Panc1 (cell line): Measurements from ENCODE around the gene NCOA5. TPM values are rescaled to one million over a fixed set of nuclear protein-coding genes. Genes with fewer than 3 reads are reported as not detected.

Experiments
- ATAC-seq: fragments of 200-7000 bp; cut with Tn5 transposase; 2 replicates; pipeline ENCODE4 v1.9.1; 2020; ENCODE audit warnings: mild to moderate bottlenecking, moderate library complexity
- BruUV-seq: library from RNA; stranded (reverse); fragments of 400-500 nt; replicated peaks from 2 replicates; lab custom pipeline; 2021; lab: Mats Ljungman, UMichigan
- CTCF ChIA-PET: fragments of 300-600 bp; sonication (Branson Sonifier 250); formaldehyde crosslinking; loops from one replicate; lab custom pipeline; 2022; ENCODE audit warnings: antibody characterized with exemption; lab: Charles Lee
- POLR2A ChIA-PET: fragments of 300-600 bp; sonication (Branson Sonifier 250); formaldehyde crosslinking; loops from one replicate; lab custom pipeline; 2022; ENCODE audit warnings: antibody characterized with exemption; lab: Charles Lee
- DNase-seq: peaks from one replicate; pipeline ENCODE4 v3.0.0-alpha.2; 2010; ENCODE audit warnings: low read depth, low spot score
- H3K27ac ChIP-seq: 2 replicates; pipeline ENCODE4 v1.5.1; 2011; ENCODE audit warnings: mild to moderate bottlenecking, low read length, inconsistent platforms
- H3K27me3 ChIP-seq: fragments of 200-500 bp; sonication (Bioruptor generic); 2 replicates; pipeline ENCODE4 v1.6.0; 2014; ENCODE audit warnings: low read length, inconsistent platforms; ENCODE audit not compliant: control insufficient read depth, insufficient read depth
- H3K36me3 ChIP-seq: fragments of 200-500 bp; sonication (Bioruptor generic); 2 replicates; pipeline ENCODE4 v1.5.1; 2014; ENCODE audit warnings: inconsistent platforms, mild to moderate bottlenecking, low read length, moderate library complexity; ENCODE audit not compliant: control insufficient read depth, insufficient read depth
- H3K4me1 ChIP-seq: 2 replicates; pipeline ENCODE4 v1.5.1; 2011; ENCODE audit warnings: inconsistent platforms, mild to moderate bottlenecking, low read length, moderate library complexity; ENCODE audit not compliant: control insufficient read depth, insufficient read depth
- H3K4me3 ChIP-seq, 2 experiments: 2 replicates each; pipeline ENCODE4 v1.5.1; 2011 to 2012; ENCODE audit warnings: low read depth in 2 of 2, low read length in 2 of 2, mild to moderate bottlenecking in 2 of 2, inconsistent platforms in 1 of 2, moderate library complexity in 1 of 2
- H3K9me3 ChIP-seq: fragments of 200-500 bp; sonication (Bioruptor generic); 2 replicates; pipeline ENCODE4 v1.5.1; 2014; ENCODE audit warnings: low read depth, mild to moderate bottlenecking, inconsistent platforms, low read length, moderate library complexity; ENCODE audit not compliant: control insufficient read depth, insufficient read depth
- POLR2AphosphoS5 ChIP-seq: IDR thresholded peaks from 2 replicates; pipeline ENCODE4 v1.6.1; 2012; ENCODE audit warnings: mild to moderate bottlenecking, low read depth, low read length, moderate library complexity
- SIN3A ChIP-seq: IDR thresholded peaks from 2 replicates; pipeline ENCODE4 v1.6.1; 2012; ENCODE audit warnings: low read depth, mild to moderate bottlenecking, low read length, moderate library complexity, borderline replicate concordance; ENCODE audit not compliant: insufficient read depth
- TCF7L2 ChIP-seq: IDR thresholded peaks from 2 replicates; pipeline ENCODE4 v1.6.1; 2011; ENCODE audit warnings: mild to moderate bottlenecking, low read depth, low read length, inconsistent platforms
- in situ Hi-C: cut with HindIII; loops from 2 replicates; pipeline ENCODE4 v1.10.0; 2016; ENCODE audit warnings: low sequenced_read_pairs, low pct_unique_long_range_greater_than_20kb
- intact Hi-C: fragments of 100-400 bp; cut with micrococcal nuclease; formaldehyde crosslinking; loops from one replicate; pipeline ENCODE4 v1.10.0; 2022; ENCODE audit not compliant: unreplicated experiment
- total RNA-seq: library from RNA; stranded (reverse); gene quantifications from one replicate; pipeline ENCODE4 v1.2.1, GENCODE V29; 2021; ENCODE audit not compliant: unreplicated experiment
- TF ChIP-seq, protein P1 (sequence below): fragments of 450-650 bp; IDR thresholded peaks from 2 replicates; pipeline ENCODE4 v1.5.1; 2017; ENCODE audit warnings: mild to moderate bottlenecking
- TF ChIP-seq, protein P2 (sequence below), 2 experiments: IDR thresholded peaks; 2 replicates each; pipeline ENCODE4 v1.6.1; 2011 to 2012; ENCODE audit warnings: low read depth in 2 of 2, control low read depth in 1 of 2, low read length in 1 of 2, mild to moderate bottlenecking in 1 of 2, moderate library complexity in 1 of 2; ENCODE audit not compliant: insufficient read depth in 1 of 2

Gene NCOA5
- total RNA-seq, 1 experiment from 2014 or later = 30.6 TPM

DNA sequence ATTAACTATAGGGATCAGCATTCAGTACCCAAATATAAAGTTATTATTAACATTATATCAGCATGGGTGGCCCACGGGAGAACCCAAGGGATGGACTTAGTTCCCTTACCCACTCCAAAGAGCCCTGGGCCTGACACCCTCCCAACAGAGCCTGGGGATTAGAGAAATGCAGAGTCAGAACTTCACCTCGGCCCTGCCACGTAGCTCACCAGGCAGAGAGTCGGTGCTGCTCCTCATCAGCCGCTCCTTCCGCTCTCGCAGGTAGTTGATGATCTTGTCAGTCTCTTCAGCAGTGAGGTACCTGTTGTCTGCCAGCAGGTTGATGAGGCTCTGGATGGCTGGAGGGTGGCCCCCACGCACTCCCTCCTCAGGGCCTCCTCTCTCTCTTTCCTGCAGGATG lies 26.6 kb downstream of the NCOA5 start:
- POLR2A ChIA-PET = no interaction called here
- CTCF ChIA-PET = no interaction called here

DNA sequence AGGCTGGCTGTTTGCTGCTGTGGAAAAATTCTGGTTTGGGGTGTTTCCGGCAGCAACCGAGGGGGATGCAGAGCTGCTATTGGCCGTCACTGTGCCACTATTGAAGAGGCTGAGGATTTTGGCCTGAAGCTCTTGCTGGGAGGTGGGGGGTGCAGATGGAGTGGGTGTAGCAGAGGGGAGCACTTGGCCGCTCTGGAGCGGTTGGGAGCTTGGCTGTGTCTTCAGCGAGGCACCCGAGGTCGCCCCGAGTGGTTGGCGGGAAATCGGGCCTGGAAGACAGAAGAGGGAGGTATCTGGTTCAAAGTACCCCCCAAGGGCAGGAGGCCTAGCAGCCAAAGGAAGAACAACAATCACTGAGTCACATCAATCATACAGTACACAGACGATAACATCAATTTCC lies 27.1 kb downstream of the NCOA5 start:
- no peak for TF ChIP-seq TCF7L2
- TF ChIP-seq POLR2AphosphoS5 = no peak
- TF ChIP-seq, protein P1, sequence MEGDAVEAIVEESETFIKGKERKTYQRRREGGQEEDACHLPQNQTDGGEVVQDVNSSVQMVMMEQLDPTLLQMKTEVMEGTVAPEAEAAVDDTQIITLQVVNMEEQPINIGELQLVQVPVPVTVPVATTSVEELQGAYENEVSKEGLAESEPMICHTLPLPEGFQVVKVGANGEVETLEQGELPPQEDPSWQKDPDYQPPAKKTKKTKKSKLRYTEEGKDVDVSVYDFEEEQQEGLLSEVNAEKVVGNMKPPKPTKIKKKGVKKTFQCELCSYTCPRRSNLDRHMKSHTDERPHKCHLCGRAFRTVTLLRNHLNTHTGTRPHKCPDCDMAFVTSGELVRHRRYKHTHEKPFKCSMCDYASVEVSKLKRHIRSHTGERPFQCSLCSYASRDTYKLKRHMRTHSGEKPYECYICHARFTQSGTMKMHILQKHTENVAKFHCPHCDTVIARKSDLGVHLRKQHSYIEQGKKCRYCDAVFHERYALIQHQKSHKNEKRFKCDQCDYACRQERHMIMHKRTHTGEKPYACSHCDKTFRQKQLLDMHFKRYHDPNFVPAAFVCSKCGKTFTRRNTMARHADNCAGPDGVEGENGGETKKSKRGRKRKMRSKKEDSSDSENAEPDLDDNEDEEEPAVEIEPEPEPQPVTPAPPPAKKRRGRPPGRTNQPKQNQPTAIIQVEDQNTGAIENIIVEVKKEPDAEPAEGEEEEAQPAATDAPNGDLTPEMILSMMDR = no peak
- TF ChIP-seq SIN3A = no peak
- TF ChIP-seq, protein P2, sequence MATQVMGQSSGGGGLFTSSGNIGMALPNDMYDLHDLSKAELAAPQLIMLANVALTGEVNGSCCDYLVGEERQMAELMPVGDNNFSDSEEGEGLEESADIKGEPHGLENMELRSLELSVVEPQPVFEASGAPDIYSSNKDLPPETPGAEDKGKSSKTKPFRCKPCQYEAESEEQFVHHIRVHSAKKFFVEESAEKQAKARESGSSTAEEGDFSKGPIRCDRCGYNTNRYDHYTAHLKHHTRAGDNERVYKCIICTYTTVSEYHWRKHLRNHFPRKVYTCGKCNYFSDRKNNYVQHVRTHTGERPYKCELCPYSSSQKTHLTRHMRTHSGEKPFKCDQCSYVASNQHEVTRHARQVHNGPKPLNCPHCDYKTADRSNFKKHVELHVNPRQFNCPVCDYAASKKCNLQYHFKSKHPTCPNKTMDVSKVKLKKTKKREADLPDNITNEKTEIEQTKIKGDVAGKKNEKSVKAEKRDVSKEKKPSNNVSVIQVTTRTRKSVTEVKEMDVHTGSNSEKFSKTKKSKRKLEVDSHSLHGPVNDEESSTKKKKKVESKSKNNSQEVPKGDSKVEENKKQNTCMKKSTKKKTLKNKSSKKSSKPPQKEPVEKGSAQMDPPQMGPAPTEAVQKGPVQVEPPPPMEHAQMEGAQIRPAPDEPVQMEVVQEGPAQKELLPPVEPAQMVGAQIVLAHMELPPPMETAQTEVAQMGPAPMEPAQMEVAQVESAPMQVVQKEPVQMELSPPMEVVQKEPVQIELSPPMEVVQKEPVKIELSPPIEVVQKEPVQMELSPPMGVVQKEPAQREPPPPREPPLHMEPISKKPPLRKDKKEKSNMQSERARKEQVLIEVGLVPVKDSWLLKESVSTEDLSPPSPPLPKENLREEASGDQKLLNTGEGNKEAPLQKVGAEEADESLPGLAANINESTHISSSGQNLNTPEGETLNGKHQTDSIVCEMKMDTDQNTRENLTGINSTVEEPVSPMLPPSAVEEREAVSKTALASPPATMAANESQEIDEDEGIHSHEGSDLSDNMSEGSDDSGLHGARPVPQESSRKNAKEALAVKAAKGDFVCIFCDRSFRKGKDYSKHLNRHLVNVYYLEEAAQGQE (IDR thresholded peaks at IDR 0.05; ENCODE audit: insufficient read depth in 1 of 2, low read depth in 2 of 2, low read length in 1 of 2) = no peak
- intact Hi-C loops = no loop called here

More for the DNA sequence above, 26.6 kb downstream of the NCOA5 start:
- DNase-seq (no peak), ATAC-seq (no peak)
- Histone ChIP-seq H3K4me1 (no peaks in the 10 kb centered on the region), H3K27me3 (no peaks in the 10 kb centered on the region), H3K9me3 (no peaks in the 10 kb centered on the region), H3K27ac (no peak overlapping the region), H3K4me3 (no peak overlapping the region), H3K36me3 (peaks cover 21% of the 10 kb centered on the region)
- intact Hi-C loops (no loop called here), in situ Hi-C loops (no loop called here)
- BruUV-seq = no TSS peak
- TF ChIP-seq, protein P2 (IDR thresholded peaks at IDR 0.05; ENCODE audit: insufficient read depth in 1 of 2, low read depth in 2 of 2, low read length in 1 of 2) = no peak
- TF ChIP-seq POLR2AphosphoS5 (no peak), SIN3A (no peak), TCF7L2 (no peak)
- TF ChIP-seq, protein P1 = no peak

More for the DNA sequence above, 27.1 kb downstream of the NCOA5 start:
- CTCF ChIA-PET = no interaction called here
- POLR2A ChIA-PET = no interaction called here
- Histone ChIP-seq H3K27ac (no peak overlapping the region), H3K4me1 (no peaks in the 10 kb centered on the region), H3K4me3 (no peak overlapping the region), H3K36me3 (peaks cover 20% of the 10 kb centered on the region), H3K27me3 (no peaks in the 10 kb centered on the region), H3K9me3 (no peaks in the 10 kb centered on the region)
- in situ Hi-C loops = no loop called here
- DNase-seq (no peak), ATAC-seq (no peak)
- no TSS peak for BruUV-seq
